Activated CD4-positive, alpha-beta T cell treated with anti-CD3 and anti-CD28 coated beads for 36 hours (primary cell): ENCODE results near the gene PRAMEF25. TPM values are rescaled to one million over a fixed set of nuclear protein-coding genes. Genes with fewer than 3 reads are reported as not detected.
"Not testable (repeated sequence)": the region's sequence is repeated elsewhere in the genome, so short reads cannot be mapped to it uniquely, and the experiment has no call there.

Source experiments
- ATAC-seq: fragments of 200-7000 bp; cut with Tn5 transposase; one replicate; pipeline ENCODE4 v1.10.0; 2021; ENCODE audit warnings: mild to moderate bottlenecking, moderate library complexity
- CTCF ChIA-PET: fragments of 350-600 bp; sonication (Branson Sonifier 250); formaldehyde crosslinking; loops from one replicate; lab custom pipeline; 2021; ENCODE audit warnings: antibody characterized with exemption; lab: Charles Lee
- POLR2A ChIA-PET: fragments of 350-600 bp; sonication (Branson Sonifier 250); formaldehyde crosslinking; loops from one replicate; lab custom pipeline; 2021; ENCODE audit warnings: antibody characterized with exemption, inconsistent platforms; lab: Charles Lee
- DNase-seq: peaks from one replicate; pipeline ENCODE4 v3.0.0-alpha.2; 2020
- H3K27ac Mint-ChIP-seq: one replicate; pipeline ENCODE4 v1.8.0; 2021; ENCODE audit warnings: mixed read lengths
- H3K27me3 Mint-ChIP-seq: one replicate; pipeline ENCODE4 v1.8.0; 2021; ENCODE audit warnings: mixed read lengths
- H3K36me3 Mint-ChIP-seq: one replicate; pipeline ENCODE4 v1.8.0; 2021; ENCODE audit warnings: low read depth, mixed read lengths
- H3K4me1 Mint-ChIP-seq: one replicate; pipeline ENCODE4 v1.8.0; 2021; ENCODE audit warnings: mixed read lengths
- H3K4me3 Mint-ChIP-seq: one replicate; pipeline ENCODE4 v1.8.0; 2021; ENCODE audit warnings: mild to moderate bottlenecking, moderate library complexity, mixed read lengths
- H3K9me3 Mint-ChIP-seq: one replicate; pipeline ENCODE4 v1.8.0; 2021; ENCODE audit warnings: low read depth, mixed read lengths
- intact Hi-C, 2 experiments: fragments of 100-400 bp; cut with DNase I in 1 of 2; cut with micrococcal nuclease in 1 of 2; formaldehyde crosslinking; loops; one replicate each; pipeline versions ENCODE4 v1.14.2 to v1.15.1; 2022 to 2024; cut with DNase I, micrococcal nuclease
- total RNA-seq, 2 experiments: library from RNA; stranded (reverse); gene quantifications; one replicate each; pipeline ENCODE4 v1.2.3, GENCODE V29; 2021

PRAMEF25 gene
- not detected for total RNA-seq

- POLR2A ChIA-PET, H3K9me3 Mint-ChIP-seq, ATAC-seq, intact Hi-C loops, H3K27ac Mint-ChIP-seq, H3K4me3 Mint-ChIP-seq, CTCF ChIA-PET, H3K4me1 Mint-ChIP-seq, H3K36me3 Mint-ChIP-seq, DNase-seq, H3K27me3 Mint-ChIP-seq: not testable (repeated sequence)
Measured at GRCh38 chr1:13070474-13070873, at the start of gene PRAMEF25. Gene PRAMEF25, plus strand, starts transcription at chr1:13070774. Its CDS starts 2,920 bp downstream, at chr1:13073694.

GRCh38 chr1:13056475-13056874 is 14.1 kb upstream of the PRAMEF25 start, which contains the start of gene PRAMEF27:
Gene PRAMEF27, minus strand, starts transcription at chr1:13056575. Its CDS starts 2,916 bp downstream, at chr1:13053659.
- H3K27me3 Mint-ChIP-seq, H3K4me1 Mint-ChIP-seq, H3K27ac Mint-ChIP-seq, H3K36me3 Mint-ChIP-seq, ATAC-seq, CTCF ChIA-PET, H3K9me3 Mint-ChIP-seq, H3K4me3 Mint-ChIP-seq, intact Hi-C loops, DNase-seq, POLR2A ChIA-PET: not testable (repeated sequence)

- intact Hi-C loops, H3K4me1 Mint-ChIP-seq, CTCF ChIA-PET, H3K9me3 Mint-ChIP-seq, ATAC-seq, H3K4me3 Mint-ChIP-seq, H3K36me3 Mint-ChIP-seq, DNase-seq, H3K27ac Mint-ChIP-seq, H3K27me3 Mint-ChIP-seq, POLR2A ChIA-PET: not testable (repeated sequence)
Measured at GRCh38 chr1:13116754-13117153, 46.2 kb downstream of the PRAMEF25 start, which contains the start of gene HNRNPCL2. Gene HNRNPCL2, minus strand, starts transcription at chr1:13116854. Its CDS starts 454 bp downstream, at chr1:13116400.

Other genes with a start within 250 kb of the PRAMEF25 start
- not detected for gene PRAMEF11, start 239.4 kb upstream of the PRAMEF25 start, total RNA-seq
- gene HNRNPCL1, start 222.1 kb upstream of the PRAMEF25 start, total RNA-seq = not detected
- not detected for gene PRAMEF2, start 213.7 kb upstream of the PRAMEF25 start, total RNA-seq
- gene PRAMEF4, start 184.6 kb upstream of the PRAMEF25 start, total RNA-seq = not detected
- gene PRAMEF10, start 172.5 kb upstream of the PRAMEF25 start, total RNA-seq = not detected
- gene PRAMEF7, start 154.2 kb upstream of the PRAMEF25 start, total RNA-seq = not detected
- gene PRAMEF6, start 123.2 kb upstream of the PRAMEF25 start, total RNA-seq = not detected
- gene PRAMEF27, start 14.2 kb upstream of the PRAMEF25 start, total RNA-seq = not detected
- gene HNRNPCL3, start 10.0 kb upstream of the PRAMEF25 start, total RNA-seq = not detected
- gene HNRNPCL2, start 46.1 kb downstream of the PRAMEF25 start, total RNA-seq = not detected
- gene PRAMEF26, start 85.2 kb downstream of the PRAMEF25 start, total RNA-seq = not detected
- not detected for gene HNRNPCL4, start 94.9 kb downstream of the PRAMEF25 start, total RNA-seq
- not detected for gene PRAMEF9, start 101.1 kb downstream of the PRAMEF25 start, total RNA-seq
- not detected for gene PRAMEF13, start 130.6 kb downstream of the PRAMEF25 start, total RNA-seq
- gene PRAMEF18, start 155.4 kb downstream of the PRAMEF25 start, total RNA-seq = not detected
- gene PRAMEF5, start 183.4 kb downstream of the PRAMEF25 start, total RNA-seq = not detected
- gene PRAMEF8, start 214.4 kb downstream of the PRAMEF25 start, total RNA-seq = not detected
- gene PRAMEF33, start 232.8 kb downstream of the PRAMEF25 start, total RNA-seq = not detected
- not detected for gene PRAMEF15, start 244.8 kb downstream of the PRAMEF25 start, total RNA-seq